GM23338 (cell line): ENCODE measurements around the gene CIAO2A.

Experiments
- EZH2 ChIP-seq: fragments of 200-600 bp; sonication (generic); IDR thresholded peaks from one replicate; pipeline ENCODE4 v1.8.0; 2017; ENCODE audit warnings: antibody characterized with exemption, mild to moderate bottlenecking, low read depth; ENCODE audit not compliant: unreplicated experiment
- TF ChIP-seq, protein P1 (sequence below), 2 experiments: fragments of 200-600 bp in 1 of 2; sonication (generic) in 1 of 2; conservative IDR thresholded peaks; 2 replicates each; pipeline versions ENCODE4 v1.5.1 to v1.6.1; 2016 to 2017; ENCODE audit warnings: antibody characterized with exemption in 2 of 2, low read depth in 2 of 2, mild to moderate bottlenecking in 2 of 2, moderate library complexity in 1 of 2

DNA sequence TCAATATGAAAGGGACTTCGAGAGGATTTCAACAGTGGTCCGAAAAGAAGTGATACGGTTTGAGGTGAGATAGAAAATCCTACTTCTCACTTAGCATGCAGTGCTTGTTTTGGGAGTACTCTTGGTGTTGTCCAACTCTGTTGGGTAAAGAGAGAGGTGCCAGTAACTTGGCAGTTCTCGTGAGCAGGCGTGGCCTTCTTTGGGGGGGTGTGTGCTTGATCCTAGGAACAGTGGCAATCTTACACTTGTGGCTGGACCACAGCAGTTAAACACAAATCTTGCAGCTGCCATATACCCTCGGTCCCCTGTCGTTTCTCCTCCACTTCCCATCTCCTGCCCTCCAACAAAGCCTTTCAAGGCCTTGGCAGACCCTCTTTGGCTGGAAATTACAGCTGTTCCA is 42.7 kb upstream of the CIAO2A start:
- TF ChIP-seq, protein P1, sequence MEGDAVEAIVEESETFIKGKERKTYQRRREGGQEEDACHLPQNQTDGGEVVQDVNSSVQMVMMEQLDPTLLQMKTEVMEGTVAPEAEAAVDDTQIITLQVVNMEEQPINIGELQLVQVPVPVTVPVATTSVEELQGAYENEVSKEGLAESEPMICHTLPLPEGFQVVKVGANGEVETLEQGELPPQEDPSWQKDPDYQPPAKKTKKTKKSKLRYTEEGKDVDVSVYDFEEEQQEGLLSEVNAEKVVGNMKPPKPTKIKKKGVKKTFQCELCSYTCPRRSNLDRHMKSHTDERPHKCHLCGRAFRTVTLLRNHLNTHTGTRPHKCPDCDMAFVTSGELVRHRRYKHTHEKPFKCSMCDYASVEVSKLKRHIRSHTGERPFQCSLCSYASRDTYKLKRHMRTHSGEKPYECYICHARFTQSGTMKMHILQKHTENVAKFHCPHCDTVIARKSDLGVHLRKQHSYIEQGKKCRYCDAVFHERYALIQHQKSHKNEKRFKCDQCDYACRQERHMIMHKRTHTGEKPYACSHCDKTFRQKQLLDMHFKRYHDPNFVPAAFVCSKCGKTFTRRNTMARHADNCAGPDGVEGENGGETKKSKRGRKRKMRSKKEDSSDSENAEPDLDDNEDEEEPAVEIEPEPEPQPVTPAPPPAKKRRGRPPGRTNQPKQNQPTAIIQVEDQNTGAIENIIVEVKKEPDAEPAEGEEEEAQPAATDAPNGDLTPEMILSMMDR (conservative IDR thresholded peaks at IDR 0.05; ENCODE audit: low read depth in 2 of 2) = no peak
- no peak for TF ChIP-seq EZH2
